ENCODE results near the gene EN2. TPM values are rescaled to one million over a fixed set of nuclear protein-coding genes. Genes with fewer than 3 reads are reported as not detected.

EN2 gene
- total RNA-seq, 2 experiments from 2014 or later, result not detected

- intact Hi-C loops (cut with micrococcal nuclease; ENCODE audit: unreplicated experiment), result no loop called here
- no peak for DNase-seq (ENCODE audit: low spot score)
Observed at GRCh38 chr7:155470686-155471638, 13.0 kb downstream of the EN2 start.

GRCh38 chr7:155471718-155472117, 13.8 kb downstream of the EN2 start:
- CTCF ChIA-PET (ENCODE audit: unreplicated experiment), result no interaction called here
- H3K27ac ChIP-seq (ENCODE audit: low read depth, low read length, poor library complexity, severe bottlenecking), result no peak overlapping the region
- no peaks in the 10 kb centered on the region for H3K4me1 ChIP-seq (ENCODE audit: insufficient read depth, low read length, poor library complexity, severe bottlenecking)
- BruUV-seq (replicated peaks), result no TSS peak
- no peak overlapping the region for H3K4me3 ChIP-seq (ENCODE audit: low read depth, low read length, poor library complexity, severe bottlenecking)
- no peak for DNase-seq (ENCODE audit: low spot score)
- no peak overlapping the region for H3K4me2 ChIP-seq (ENCODE audit: low read length)
- H3K36me3 ChIP-seq (ENCODE audit: insufficient read depth, low read length), result no peaks in the 10 kb centered on the region
- TF ChIP-seq EZH2phosphoT487 (IDR thresholded peaks at IDR 0.05; ENCODE audit: borderline replicate concordance, low read depth, low read length) (no peak), CTCF (conservative IDR thresholded peaks at IDR 0.05; ENCODE audit: low read length) (no peak)
- H3K79me2 ChIP-seq (ENCODE audit: insufficient read depth, low read depth, low read length), result no peaks in the 10 kb centered on the region
- no peak overlapping the region for H2AFZ ChIP-seq (ENCODE audit: low read length)
- POLR2A ChIA-PET, result no interaction called here
- intact Hi-C loops (cut with micrococcal nuclease; ENCODE audit: unreplicated experiment), result no loop called here
- no peaks in the 10 kb centered on the region for H3K9me3 ChIP-seq (ENCODE audit: low read length)
- no peaks in the 10 kb centered on the region for H3K9me2 ChIP-seq (ENCODE audit: insufficient read depth, low read length)
- no peaks in the 10 kb centered on the region for H4K20me1 ChIP-seq (ENCODE audit: insufficient read depth, low read length)

More at GRCh38 chr7:155470686-155471638, 13.0 kb downstream of the EN2 start:
- Histone ChIP-seq H3K4me3 (ENCODE audit: low read depth, low read length, poor library complexity, severe bottlenecking) (no peak overlapping the region), H3K9me3 (ENCODE audit: low read length) (no peaks in the 10 kb centered on the region), H3K4me2 (ENCODE audit: low read length) (no peak overlapping the region), H3K36me3 (ENCODE audit: insufficient read depth, low read length) (no peaks in the 10 kb centered on the region), H4K20me1 (ENCODE audit: insufficient read depth, low read length) (no peaks in the 10 kb centered on the region), H3K4me1 (ENCODE audit: insufficient read depth, low read length, poor library complexity, severe bottlenecking) (no peaks in the 10 kb centered on the region), H3K9me2 (ENCODE audit: insufficient read depth, low read length) (no peaks in the 10 kb centered on the region), H3K27ac (ENCODE audit: low read depth, low read length, poor library complexity, severe bottlenecking) (no peak overlapping the region), H2AFZ (ENCODE audit: low read length) (no peak overlapping the region), H3K79me2 (ENCODE audit: insufficient read depth, low read depth, low read length) (no peaks in the 10 kb centered on the region)
- ChIA-PET POLR2A (no interaction called here), CTCF (ENCODE audit: unreplicated experiment) (no interaction called here)
- BruUV-seq (replicated peaks), result no TSS peak
- TF ChIP-seq CTCF (conservative IDR thresholded peaks at IDR 0.05; ENCODE audit: low read length), result no peak
- no peak for TF ChIP-seq EZH2phosphoT487 (IDR thresholded peaks at IDR 0.05; ENCODE audit: borderline replicate concordance, low read depth, low read length)

DNA sequence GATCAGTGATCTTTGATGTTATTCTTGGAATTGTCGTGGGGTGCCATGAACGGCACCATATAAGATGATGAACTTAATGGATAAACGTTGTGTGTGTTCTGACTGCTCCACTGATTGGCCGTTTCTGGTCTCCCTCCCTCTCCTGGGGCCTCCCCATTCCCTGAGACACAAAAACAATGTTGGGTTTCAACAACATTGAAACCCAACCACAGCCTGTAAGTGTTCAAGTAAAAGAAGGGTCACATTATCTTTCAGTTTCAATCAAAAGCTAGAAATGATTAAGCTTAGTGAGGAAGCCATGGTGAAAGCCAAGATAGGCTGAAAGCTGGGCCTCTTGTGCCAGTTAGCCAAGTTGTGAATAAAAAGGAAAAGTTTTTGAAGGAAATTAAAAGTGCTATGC, 19.5 kb downstream of the EN2 start:
- no peak for DNase-seq (ENCODE audit: low spot score)
- CTCF ChIA-PET (ENCODE audit: unreplicated experiment), result no interaction called here

More for the DNA sequence above, 19.5 kb downstream of the EN2 start:
- no peak overlapping the region for H3K4me2 ChIP-seq (ENCODE audit: low read length)
- H3K9me2 ChIP-seq (ENCODE audit: insufficient read depth, low read length), result no peaks in the 10 kb centered on the region
- no peaks in the 10 kb centered on the region for H3K36me3 ChIP-seq (ENCODE audit: insufficient read depth, low read length)
- no peak overlapping the region for H3K27ac ChIP-seq (ENCODE audit: low read depth, low read length, poor library complexity, severe bottlenecking)
- no peak overlapping the region for H2AFZ ChIP-seq (ENCODE audit: low read length)
- H3K4me1 ChIP-seq (ENCODE audit: insufficient read depth, low read length, poor library complexity, severe bottlenecking), result no peaks in the 10 kb centered on the region
- no peaks in the 10 kb centered on the region for H3K9me3 ChIP-seq (ENCODE audit: low read length)
- no peak overlapping the region for H3K4me3 ChIP-seq (ENCODE audit: low read depth, low read length, poor library complexity, severe bottlenecking)
- H3K79me2 ChIP-seq (ENCODE audit: insufficient read depth, low read depth, low read length), result no peaks in the 10 kb centered on the region
- POLR2A ChIA-PET, result interaction anchor here (0.5 kb wide), 1 partner anchor 11 kb away, joined by 5 read pairs; no protein-coding TSS in a partner anchor
- no peak for TF ChIP-seq CTCF (conservative IDR thresholded peaks at IDR 0.05; ENCODE audit: low read length)
- no peak for TF ChIP-seq EZH2phosphoT487 (IDR thresholded peaks at IDR 0.05; ENCODE audit: borderline replicate concordance, low read depth, low read length)
- intact Hi-C loops (cut with micrococcal nuclease; ENCODE audit: unreplicated experiment), result no loop called here
- H4K20me1 ChIP-seq (ENCODE audit: insufficient read depth, low read length), result no peaks in the 10 kb centered on the region
- BruUV-seq (replicated peaks), result no TSS peak

All from OCI-LY7 (cell line).